ENCODE results near the gene SHISA2.

Gene SHISA2

DNA sequence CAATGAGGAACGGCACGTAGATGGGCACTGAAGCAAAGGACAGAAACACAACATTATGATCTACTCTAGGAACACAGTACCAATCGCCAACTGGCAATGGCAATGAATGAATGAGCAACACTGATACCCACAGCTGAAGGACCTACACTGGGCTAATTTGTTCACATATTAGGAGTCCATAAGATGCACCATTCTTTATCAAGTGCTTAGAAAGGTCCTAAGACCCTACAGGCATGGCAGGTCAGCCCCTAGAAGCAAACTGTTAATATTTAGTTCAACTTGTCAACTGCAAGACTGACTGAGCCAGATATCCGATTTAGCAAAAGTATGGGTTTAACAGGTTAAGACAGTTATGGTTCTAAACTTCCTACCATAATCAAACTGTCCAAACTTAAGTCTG is 4.8 kb downstream of the SHISA2 start:
- no peak for DNase-seq

DNA sequence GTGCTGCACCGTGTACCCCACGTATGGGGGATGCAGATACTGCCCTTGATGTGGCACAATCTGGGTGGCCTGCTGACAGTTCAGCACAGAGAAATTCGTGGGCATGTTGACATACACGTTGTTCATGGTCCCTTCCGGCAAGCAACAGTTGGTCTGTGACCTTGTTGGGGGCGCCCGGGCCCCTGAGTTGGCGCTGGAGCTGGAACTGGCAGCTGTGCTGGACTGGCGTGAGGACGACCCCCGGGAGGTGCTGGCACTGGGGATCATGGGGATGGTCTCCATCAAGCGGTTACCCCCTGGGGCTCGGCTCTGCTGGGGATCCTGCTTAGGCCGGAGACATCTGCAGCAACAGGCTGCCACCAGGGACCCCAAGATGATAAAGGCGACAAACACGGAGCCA is 5.2 kb downstream of the SHISA2 start:
- DNase-seq: no peak

DNA sequence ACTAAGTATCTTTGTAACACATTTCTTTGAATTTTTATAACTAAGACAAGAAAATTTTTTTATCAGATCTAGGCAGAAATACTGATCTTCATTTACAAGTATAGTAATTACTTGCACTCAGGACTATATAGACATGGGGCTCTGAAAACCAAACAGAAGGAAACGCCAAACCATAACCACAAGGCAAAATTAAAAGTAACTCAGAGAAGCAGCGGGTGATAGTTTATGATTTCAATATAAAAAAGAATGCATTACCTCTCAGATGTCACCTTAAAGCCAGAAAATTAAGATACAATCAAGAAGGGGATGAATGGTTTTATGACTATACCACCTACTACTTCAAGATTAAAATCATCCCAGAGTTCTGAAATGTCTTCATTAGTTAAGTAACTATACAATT is 6.7 kb downstream of the SHISA2 start:
- DNase-seq: no peak

GRCh38 chr13:26042785-26043184 is 9.0 kb downstream of the SHISA2 start:
- no peak for DNase-seq

GRCh38 chr13:26041444-26041843 is 10.4 kb downstream of the SHISA2 start:
- DNase-seq: no peak

DNA sequence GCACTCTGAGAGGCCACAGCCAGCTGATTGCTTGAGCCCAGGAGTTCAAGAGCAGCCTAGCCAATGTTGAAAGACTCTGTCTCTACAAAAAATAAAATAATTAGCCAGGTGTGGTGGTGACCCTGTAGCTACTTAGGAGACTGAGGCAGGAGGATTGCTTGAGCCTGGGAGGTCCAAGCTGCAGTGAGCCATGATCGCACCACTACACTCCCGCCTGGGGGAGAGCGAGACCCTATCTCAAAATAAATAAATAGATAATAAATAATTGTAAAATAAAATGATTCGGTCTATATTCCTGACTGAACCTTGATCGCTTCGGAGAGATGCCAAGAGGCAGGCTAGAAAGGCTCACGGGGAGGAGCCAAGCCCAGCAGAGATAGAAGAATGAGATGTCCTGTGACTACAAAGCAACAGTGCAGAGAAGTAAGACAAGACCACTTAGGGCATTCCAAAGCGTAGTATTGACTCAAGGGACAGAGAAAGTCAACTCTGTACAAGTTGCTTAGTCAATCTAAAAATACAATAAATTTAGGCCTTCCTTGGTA is 12.8 kb downstream of the SHISA2 start:
- no peak for DNase-seq

DNA sequence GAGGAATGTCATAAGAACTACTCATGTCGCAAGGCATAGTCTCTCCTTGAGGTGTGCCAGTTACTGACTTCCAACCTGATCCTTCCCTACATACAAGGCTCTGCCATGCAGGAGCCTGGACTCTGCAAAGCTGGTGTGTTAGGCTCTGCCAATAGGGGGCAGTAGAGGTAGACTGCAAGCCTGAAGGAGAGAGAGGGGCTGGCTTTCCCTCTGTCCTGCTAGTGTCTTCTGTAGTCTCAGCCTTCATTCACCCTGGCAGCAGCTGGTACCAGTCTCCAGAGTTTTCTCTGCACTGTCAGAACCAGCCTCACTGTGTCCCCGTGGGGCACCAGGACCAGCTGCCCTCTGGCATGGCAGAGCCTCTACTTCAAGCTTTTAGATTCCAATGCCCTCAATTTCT is 14.5 kb downstream of the SHISA2 start:
- no peak for DNase-seq

DNA sequence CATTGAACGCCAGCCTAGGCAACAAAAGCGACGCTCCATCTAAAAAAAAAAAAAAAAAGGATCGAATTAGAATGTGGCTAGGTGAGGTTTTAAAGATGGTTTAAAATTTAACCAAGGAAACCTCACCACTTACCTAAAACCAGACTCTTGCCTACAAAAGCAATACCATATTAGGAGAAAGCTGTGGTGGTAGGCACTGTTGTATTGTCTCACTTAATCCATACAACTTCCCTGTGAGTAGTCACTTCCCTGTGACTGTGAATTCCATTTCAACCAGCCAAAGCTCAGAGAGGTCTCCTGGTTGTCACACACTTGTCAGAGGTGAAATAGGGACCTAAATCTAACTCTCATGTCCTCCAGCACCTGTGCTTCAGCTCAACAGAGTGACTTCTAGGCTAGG is 15.4 kb downstream of the SHISA2 start:
- DNase-seq: no peak

DNA sequence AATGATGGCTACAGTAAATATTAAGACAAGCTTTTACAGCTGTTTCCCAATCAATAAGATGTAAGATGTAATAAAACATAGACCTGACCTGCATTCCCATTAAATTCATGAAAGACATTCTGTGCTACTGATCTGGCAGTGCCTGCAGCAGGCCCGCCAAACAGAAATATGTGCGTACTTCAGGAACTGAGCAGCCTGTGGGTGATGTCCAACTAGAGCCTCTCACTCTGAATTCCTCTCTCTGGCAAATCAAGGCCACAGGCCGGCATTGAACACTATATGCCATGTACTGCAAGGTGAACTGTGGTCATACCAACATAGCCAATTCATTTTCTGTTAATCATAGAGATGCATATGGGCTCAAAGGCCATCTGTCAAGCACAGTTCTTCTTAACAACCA is 17.8 kb downstream of the SHISA2 start:
- no peak for DNase-seq

- DNase-seq: no peak
Observed at GRCh38 chr13:26030331-26030730, 21.5 kb downstream of the SHISA2 start.

DNA sequence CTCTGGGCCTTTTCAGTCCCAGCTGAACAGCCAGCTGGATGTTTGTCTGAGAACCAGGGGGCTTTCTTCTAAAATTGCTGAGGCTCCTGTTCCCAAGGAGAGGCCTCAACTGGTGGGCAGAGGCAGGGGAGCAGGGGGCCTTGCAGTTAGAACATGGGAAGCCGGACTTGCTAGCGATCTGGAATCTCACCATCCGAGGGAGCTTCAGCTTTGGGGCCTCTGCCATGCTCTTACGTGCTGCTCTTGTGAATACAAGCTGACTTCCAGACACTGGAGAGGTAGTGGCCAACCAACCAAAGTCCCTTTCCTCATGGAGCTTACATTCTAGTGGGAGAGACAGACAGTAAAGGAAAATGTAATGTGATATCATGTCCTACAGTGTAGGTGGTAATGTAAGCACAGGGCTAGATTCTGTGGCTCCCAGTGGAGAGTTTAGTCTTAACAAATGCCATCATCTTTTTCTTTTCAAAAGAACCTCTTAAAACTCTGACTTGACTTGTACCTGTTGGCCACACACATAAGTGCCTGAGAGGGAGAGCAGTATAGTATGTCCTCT is 22.2 kb downstream of the SHISA2 start:
- no peak for DNase-seq

GRCh38 chr13:26026211-26026610 is 25.6 kb downstream of the SHISA2 start:
- DNase-seq: no peak

DNA sequence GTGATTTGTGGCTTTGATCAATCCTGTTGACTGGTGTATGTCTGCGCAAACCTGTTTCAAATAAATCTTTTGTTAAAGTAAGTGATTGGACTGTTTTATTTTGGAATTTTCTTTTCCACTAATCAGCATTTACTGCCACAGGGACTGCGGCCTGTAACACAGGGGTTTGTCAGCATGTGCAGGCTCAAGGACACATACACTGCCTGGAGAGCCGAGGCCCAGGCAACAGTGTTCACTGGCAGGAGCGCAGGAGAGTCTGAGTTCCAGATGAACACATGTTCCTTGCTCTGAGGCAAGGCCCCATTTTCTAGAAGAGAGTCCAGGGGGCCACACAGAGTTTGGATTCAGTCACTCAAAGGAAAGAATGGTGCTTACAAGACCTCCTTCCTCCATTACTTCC is 26.0 kb downstream of the SHISA2 start:
- DNase-seq: no peak

DNA sequence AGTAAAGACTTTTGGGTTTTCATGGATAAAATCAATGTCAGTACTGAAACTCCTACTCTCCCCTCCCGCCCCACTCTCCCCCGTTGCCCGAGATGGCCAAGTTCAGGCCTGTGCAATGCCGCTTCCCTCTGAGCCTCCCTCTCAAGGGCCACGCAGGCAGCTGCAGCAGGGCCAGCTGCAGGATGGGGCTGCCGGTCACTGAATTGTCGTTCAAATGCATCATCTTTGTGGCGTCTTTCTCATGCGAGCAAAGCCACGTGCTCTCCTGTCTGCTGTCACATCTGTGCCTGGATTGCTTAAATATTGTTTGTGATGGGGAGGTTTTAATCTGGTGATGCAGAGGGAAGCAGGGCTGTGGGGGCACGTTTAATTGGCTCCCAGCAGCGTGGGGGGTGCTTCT is 26.6 kb downstream of the SHISA2 start:
- DNase-seq: no peak

- no peak for DNase-seq
Observed at GRCh38 chr13:26024558-26024957, 27.3 kb downstream of the SHISA2 start.

DNA sequence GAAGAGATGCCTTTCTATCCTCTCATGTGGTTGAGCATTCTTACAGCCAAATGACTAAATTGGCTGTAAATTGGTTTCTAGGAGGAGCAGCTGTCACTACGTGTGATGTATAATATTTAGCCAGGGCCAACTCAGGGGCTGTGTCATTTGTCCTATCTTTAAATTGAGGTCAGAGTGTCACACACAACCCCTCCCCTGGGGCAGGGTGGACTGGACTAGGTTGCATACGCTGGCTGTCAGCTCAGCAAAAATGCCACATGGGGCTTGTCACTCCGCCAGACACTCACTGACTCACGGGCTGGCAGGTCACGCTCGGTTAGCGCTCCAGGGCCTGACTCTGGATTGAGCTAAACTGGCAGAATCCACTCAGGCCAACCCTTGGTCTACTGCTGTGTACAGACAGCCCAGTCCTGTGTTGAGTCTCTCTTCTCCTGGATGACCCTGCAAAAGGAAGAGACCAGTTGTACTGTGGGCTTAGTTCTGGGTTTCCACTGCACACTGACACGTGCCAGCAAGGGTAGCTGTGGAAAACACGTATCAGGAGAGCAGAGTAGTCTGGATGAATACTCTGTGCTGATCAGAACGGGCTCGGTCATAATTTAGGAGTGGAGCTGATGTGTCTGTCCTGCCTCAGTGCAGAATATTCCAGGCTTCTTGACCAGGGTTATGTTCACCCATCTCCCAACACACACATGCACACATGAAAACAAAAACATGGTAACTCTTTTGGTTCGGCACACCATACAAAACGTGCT is 29.1 kb downstream of the SHISA2 start:
- DNase-seq: no peak

- DNase-seq: no peak
Observed at GRCh38 chr13:26021956-26022355, 29.9 kb downstream of the SHISA2 start.

DNA sequence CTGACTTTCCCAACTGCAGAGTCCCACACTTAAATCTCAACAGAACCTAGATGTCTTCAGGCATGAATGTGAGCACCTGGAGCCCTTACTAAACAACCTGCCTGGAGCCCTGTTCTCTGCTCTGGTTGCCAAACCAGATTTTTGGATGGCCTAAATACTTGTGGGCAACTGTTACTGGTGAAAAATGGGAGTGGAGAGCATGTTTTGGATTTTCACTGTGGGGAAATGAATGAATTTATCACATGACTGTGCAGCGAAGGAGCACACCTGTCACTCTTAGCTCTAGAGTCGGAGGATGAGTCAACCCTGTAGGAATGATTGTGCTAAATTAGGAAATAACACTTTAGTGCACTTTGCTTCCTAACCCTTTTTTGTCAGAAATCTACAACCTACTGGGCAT is 30.3 kb downstream of the SHISA2 start:
- DNase-seq: no peak

DNA sequence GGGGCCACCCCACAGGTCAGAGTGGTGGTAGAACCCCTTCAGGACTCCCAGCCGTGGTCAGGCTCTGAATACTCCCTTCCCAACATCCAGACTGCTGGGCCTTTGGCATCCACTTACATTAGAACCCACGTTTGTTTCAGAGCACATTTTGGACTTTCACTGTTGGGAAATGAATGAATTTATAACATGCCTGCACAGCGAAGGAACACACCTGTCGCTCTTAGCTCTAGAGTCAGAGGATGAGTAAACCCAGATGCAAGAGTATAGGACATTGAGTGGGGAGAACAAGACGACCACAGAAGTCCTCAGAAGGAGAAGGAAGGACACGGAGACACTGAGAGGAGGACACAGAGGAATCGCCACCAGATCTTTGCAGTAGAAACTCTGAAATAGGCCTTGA is 30.9 kb downstream of the SHISA2 start:
- no peak for DNase-seq

DNA sequence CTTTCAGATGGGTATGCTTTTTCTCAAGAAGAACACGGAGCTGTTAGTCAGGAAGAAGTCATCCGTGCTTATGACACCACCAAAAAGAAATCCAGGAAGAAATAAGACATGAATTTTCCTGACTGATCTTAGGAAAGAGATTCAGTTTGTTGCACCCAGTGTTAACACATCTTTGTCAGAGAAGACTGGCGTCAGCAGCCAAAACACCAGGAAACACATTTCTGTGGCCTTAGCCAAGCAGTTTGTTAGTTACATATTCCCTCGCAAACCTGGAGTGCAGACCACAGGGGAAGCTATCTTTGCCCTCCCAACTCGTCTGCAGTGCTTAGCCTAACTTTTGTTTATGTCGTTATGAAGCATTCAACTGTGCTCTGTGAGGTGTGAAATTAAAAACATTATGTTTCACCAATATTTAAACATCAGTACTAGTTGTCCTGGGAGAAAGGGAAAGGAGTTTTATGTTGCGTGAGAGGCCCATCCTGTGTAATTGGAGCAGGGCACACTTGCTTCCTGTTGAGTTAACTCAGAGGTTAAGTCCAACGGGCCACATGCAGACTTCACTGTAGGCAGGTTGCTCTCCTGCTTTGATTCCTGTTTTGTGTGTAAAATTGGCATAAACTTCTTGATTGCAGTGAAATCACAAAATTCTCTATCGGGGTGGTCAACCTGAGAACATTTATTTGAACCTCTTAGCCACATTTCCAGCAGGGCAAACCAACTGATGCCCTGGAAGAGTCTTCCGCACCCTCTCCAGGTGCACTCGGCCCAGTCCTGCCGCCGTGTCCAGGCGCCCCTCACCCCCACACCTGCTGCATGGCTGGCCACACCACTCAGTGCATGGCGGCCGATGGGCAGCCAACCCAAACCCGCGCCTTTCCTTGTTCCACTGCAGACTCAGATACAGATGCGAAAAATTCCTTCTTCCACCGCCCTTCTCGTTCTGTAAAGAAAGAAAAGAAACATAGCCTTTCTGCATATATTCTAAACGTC is 31.6 kb downstream of the SHISA2 start:
- DNase-seq: no peak

- no peak for DNase-seq
Observed at GRCh38 chr13:26019251-26019650, 32.6 kb downstream of the SHISA2 start.

DNA sequence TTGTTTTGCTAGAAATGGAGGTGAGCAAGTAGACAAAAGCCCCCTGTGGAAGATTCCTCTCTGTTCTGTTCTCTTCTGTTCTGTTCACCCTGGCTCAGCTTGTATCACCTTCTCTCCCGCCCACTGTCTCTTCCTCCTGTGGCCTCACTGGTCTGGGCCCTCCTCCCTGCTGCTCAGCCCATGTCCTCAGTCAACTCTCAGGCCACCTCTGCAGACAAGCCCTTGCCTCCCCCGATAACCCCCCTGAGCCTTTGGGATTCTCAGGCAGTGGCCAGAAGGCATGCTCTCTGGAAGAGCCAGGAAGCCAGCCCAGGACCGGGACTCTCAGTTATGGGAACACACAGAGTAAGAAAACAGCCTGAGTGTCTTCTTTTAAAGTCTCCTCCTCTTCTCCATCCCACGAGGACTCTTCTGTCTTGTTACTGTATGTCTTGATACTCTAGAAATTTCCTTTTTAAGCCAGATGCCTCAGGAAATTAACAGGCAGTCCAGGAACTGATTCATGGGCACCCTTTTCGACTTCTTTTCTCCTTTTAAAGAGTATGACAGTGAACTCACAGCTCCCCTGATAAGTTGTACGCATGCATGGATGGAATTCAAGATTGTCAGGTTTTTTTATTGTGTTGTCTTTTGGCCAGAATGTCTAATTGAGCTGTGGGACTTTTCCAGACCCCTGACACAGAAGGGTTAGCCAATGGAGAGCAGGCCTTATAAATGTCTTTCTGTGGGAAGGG is 33.7 kb downstream of the SHISA2 start:
- no peak for DNase-seq
